ENCODE data around the gene SKIL.

The SKIL gene

DNA sequence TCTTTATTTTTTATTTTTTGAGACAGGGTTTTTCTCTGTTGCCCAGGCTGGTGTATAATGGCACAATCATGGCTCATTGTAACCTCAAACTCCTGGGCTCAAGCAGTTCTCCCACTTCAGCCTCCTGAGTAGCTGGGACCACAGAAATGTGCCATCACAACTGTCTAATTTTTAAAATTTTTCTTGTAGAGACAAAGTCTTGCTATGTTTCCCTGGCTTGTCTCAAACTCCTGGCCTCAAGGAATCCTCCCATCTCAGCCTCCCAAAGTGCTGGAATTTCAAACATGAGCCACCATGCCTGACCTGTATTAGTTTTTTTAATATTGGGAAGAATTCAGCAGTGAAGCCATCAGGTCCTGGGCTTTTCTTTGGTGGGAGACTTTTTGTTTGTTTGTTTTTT lies 47.6 kb downstream of the SKIL start:
- no peak for DNase-seq

DNA sequence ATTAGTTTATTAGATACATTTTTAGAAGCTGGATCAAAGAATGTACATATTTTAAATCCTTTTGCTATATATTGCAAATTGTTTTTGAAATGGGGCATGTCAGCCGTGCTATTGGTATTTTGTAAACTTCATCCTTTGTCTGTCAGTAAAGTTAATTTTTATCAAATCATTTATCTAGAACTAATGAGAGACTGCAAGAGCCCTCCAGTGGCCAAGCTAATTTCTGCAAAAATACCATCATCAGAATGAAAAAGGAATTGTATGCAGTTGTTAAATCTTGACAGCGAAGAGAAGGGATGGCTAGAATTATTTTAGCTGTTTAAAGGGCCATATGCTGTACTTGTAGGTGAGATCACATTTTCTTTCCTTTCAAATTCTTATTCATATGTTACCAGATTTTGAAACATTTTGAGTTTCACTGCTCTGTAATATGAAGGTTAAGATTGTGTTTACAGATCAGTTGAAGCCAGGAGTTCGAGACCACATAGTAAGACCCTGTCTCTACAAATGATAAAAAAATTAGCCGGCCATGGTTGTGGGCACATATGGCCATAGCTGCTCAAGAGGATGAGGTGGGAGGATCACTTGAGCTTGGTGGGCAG lies 53.0 kb downstream of the SKIL start:
- DNase-seq, result no peak

DNA sequence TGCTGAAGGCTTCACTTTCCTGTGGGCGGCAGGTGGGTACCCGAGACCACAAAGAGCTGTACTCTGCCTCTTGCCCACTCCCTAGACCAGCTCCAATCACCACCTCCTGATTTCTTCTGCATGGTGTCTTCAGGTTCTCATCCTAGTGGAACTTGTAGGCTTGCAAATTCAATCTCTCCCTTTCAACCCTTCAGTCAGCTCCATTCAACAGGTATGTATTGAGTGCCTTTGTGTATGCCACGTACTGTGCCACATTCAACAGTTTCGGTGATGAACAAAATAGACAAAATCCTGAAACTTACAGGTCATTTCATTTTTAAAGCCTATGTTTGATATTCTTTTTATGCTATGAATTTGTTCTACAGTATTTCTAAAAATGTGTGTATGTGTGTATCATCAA lies 55.8 kb downstream of the SKIL start:
- DNase-seq, result no peak

DNA sequence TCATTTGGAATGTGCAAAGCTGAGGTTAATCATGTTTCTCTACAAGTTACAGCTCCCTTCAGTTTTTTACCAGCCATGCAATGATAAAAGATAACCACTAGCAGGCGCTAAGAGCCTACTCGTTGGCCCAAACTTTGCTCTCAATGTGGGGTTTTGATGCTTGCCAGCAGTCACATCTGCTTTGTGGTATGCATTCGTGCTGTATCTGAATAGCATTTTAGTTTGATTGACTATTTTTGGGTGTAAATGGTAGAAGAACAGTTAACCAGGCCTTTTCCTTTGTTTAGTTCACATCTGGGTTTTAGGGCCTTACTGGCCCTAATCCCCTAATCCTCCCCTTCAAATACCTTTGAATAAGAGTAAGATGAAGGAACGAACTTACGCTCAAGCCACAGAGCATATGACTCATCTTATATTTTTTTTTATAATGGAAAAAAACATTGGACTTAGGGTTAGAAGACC lies 56.7 kb downstream of the SKIL start:
- no peak for DNase-seq

DNA sequence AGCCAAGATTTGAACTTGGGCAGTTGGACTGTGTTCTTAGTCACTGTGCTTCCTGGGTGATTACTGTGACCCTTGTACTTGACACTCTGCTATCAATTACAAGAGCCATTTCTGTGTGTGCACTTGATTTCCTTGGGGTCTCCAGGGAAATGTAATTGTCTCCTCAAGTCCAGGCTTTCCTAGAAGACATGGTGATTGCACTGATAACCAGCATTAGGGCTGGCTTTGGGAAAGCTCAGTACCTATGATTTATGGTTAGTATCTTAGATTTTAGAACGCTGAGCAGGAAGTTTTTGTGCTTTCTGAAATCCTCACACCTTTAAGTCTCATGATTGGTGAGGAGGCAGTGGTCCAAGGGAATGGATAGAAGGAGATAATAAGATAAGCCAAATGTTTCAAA lies 59.6 kb downstream of the SKIL start:
- no peak for DNase-seq

DNA sequence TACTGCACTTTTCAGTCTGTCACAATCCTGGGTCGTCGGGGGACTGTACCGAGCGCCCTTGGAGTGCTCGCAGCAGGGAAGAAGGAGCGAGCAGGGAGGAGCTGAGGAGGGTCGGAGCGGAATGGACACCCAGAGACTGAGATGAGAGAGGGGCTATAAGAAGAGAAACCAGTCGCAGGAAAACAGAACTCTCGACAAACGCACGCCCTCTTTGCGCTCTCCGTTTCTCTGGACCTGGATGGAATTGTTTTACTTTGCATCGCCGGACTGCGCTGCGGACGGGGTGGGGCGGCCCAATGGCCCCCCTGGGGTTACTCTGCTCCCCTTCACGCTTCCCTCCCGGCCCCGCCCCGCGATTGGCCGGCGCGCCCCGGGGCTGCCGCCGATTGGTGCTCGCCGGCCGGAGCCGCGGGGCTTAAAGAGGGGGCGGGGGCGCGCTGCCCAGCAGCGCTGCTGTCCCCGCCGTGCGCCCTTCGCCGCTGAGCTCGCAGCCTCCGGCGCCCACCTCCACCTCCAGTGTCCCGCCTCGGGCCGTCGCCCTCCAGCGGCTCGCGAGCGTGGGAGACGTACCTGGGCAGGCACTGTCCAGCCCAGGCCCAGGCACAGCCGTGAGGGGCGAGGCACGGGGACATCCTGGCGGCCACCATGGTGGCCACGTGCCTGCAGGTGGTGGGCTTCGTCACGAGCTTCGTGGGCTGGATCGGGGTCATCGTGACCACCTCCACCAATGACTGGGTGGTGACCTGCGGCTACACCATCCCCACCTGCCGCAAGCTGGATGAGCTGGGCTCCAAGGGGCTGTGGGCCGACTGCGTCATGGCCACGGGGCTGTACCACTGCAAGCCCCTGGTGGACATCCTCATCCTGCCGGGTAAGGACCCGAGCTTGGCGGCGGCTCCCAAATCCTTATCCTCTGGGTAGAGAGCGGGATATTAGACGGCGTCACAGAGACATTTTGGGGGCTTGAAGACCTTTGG lies 61.2 kb downstream of the SKIL start, which contains the start of gene CLDN11:
Gene CLDN11, plus strand, starts transcription at position 447 of the 977 bp plus-strand sequence. Its CDS starts 199 bp downstream, at position 646.
- DNase-seq, result no peak

DNA sequence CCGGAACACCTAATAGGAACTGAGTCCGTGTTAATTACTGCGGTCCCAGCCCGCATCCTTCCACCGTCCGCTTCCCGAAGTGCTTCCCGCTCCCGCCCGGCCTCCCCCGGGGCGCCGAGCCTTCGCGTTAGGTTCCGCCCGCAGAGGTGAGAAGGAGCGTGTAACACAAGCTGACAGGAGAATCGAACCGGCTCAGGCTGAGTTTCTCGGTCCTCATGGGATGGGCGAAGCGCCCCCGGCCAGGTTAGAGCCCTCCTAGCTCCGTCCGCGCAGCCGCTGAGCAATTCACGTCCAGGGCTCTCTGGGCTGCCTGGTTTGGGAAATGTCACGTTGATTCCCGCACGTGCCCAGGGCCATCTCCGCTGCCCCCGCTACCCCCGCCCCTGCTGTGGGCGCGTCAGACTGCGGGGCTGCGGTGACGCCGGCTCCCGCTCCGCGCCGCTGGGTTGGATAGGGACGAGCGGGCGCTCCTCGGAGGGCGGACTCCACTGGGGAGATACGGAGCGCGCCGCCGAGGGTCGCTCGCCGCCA lies 62.1 kb downstream of the SKIL start:
- DNase-seq, result no peak

DNA sequence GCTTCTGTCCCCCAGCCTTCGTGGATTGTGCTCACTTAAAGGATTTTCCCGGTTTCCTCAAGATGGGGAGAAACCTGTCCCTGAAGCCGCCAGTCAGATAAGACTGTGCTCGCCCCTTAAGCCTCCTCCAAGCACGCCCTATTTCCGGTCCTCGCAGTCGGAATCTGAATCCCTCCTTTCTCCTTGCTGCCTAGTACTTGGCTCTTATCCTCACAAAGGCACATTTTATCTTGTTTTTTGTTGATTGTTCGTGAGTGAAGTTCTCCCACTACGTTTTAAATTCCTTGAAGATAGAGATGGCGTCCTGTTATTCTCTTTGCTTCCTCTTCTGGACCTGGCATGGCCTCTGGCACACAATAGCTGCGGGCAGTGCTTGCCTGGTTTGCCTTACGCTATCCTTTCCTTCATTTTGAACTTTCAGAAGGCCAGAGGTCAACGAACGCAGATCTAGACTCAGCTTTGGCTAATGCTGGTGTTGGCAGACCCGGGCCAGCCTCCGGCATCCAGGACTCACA lies 62.8 kb downstream of the SKIL start:
- no peak for DNase-seq

DNA sequence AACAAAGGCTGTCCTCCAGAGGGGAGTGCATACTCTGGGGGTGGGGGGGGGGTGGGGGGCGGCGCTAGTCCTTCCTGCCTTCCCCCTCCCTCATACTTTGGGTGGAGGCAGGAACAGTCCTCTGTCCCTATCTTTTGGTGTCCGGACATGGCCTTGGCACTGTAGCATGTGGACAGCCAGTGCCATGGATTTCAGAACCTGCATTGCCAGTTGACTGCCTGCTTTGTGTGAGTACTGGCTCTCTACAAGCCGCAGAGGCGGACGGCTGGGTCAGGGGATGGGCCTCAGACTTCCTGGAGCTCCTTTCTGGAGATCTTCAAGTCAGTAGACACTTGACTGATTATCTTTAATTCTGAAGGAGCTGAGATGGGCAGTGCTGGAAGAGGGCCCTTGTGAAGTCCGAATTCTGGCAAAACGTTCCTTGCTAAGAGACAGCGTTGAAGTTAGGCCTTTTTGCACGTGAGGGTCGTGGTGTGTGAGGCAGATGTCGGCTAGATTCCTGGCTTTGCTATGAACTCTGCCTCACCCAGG lies 63.7 kb downstream of the SKIL start:
- no peak for DNase-seq

DNA sequence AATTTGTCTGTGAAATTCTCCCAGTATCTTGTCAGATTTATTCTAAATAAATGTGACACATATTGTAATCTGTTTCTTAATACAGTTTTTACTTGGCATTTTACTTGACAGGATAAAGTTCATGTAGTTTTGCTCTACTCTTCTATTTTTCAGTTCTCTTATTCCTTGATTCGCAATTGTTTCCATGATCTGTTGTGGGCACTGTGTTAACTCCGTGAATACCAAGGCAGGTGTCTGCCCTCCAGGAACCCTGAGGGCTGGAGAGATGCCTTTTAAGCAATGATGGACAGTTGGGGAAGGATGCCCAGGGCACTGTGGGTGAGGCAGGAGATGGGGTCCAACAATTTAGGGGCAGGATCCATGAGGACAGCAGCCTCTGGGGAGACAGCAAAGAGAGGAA lies 64.2 kb downstream of the SKIL start:
- no peak for DNase-seq

DNA sequence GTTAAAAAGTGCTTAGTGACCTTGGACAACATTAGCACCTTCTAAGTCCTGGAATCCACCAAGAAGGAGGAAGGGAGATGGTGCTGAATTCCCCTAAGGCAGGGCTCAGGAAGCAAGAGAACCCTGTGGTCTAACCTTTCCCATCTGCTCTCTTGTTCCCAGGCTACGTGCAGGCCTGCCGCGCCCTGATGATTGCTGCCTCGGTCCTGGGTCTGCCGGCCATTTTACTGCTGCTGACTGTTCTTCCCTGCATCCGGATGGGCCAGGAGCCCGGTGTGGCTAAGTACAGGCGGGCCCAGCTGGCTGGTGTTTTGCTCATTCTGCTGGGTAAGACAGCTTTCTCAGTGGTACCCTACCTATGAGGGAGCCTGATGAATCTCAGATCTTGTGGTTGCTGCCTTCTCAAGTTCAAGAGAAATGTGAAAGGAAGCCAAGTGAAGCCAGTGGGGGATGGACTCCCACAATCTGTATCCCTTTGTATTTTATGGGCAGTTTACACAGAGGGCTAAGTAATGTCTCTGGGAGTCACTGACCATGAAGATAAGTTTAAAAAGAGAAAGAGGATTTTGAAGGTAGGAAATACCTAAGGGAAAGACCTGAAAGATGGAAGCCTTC lies 65.6 kb downstream of the SKIL start:
- no peak for DNase-seq

DNA sequence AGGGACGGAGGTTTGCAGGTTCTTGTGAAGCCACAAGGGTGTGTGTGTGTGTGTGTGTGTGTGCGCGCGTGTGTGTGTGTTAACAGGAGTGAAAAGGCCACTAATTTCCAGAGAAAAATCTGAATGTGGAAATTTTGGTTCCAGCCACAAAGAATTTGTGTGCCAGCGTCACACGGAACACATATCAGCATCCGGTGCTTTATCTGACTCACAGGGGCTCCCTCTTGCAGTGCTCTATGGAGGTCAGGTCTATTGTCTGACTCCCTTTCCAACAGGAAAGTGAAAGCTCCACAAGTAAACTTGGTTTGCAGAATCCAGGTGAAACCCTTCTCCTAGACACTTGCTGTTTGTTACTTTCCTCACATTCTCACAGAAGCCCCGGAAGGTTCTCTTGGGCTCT lies 67.4 kb downstream of the SKIL start:
- DNase-seq, result no peak

DNA sequence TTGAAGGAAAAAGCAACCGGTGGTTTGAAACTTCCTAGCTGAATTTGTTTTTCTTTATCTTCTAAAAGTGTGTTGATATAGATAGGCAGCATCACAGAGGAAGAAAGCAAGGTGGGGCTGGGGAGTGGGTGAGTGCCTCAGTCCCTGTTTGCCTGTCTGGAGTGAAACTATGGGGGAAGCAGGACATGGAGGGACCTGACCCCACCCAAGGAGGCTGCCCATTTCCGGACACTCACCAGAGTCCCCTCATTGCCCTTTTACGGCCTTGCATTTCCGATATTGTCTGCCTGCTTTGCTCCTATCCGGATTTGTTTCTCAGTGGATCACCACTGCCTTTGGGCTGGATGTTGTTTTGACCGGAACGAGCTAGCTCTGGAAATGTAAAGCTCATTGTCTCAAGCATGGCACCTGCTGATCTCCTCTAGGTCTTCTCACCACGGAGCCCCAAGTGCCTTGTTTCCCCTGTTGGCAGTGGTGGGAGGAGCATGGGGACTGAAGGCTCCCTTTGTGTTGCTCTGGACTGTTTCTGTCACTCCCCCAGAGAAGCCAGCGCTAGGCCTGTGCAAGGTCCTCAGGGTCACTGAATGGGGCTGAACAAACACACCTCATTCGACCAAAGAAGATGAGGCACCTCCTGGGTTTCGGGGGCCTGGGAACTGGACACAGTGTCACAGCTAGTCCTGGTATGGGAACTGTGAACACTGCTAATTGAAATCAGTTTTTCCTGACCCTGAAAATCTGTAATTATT lies 68.2 kb downstream of the SKIL start:
- DNase-seq, result no peak

DNA sequence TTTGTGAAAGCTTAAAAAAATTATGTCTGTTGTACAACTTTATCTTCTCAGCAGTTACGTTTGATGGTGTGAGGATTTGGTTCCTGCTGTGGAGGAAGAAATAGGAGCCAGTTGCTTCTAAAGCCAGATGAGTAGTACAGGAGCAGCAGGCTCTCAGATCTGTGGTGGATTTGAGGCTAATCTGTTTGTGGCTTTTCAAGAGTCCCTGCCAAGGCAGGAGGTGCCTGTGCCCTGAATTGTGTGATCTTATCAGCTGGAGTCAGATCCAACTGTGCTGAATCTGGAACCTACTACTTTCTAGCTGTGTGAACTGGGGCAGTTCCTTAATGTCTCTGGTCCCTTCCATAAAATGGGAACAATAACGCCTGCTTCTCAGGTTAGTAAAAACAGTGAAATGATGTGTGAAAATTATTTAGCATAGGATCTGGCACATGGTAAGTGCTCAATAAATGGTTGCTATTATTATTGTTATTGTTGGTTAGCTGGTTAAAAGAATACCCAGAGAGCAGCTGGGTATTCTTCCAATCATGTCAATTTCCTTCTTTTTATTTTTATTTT lies 68.8 kb downstream of the SKIL start:
- no peak for DNase-seq

DNA sequence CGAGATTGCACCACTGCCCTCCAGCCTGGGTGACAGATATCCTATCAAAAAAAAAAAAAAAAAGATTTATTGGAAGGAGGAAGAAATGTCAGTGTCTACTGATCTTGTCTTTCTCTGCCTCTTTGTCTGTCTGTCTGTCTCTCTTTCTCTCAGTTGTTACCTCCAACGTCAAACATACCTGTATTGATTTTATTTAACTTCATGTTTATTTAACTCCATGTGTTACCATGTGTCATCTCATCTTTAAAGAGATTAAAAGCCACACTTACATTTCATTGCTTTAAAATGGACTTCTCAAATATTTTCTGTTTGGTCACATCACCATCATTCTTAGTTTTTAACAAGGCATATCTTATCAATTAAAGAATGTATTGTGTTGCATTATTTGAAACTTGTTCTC lies 70.6 kb downstream of the SKIL start:
- no peak for DNase-seq

DNA sequence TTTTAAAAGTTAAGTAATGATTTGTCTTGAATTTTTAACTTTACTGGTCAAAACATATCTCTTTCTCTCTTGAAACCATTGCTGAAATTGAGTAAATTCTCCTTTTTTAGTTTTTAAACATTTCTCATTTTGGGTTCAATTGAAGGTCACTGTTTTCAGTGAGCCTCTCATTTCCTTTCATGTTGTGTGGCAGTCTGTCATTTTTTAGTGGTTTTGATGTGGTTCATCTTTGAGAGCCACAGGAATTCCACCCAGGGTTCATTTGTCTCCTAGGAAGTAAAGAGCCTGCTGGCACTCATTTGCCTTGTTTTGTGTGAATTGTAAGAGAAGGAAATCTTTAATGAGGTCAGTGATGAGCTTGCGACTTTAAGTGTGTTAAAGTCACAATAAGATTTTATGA lies 71.5 kb downstream of the SKIL start:
- no peak for DNase-seq

DNA sequence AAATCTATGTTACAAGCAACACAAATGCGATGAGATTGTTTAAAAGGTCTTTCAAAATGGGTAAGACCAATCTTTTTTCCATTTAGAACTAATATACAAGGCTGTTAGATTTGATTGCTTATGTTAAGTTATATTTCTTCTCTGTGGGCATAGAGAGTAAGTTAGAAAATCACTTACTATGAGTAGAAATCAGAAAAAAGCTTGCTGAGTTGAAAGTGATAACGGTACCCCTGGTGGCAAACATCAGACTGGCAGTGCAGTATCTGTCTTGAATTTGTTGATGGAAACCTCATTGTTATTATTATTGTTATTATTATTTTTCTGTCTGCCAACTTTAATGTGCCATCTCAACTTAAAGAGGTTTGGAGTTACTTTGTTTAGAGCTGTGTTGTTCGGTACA lies 73.5 kb downstream of the SKIL start:
- DNase-seq, result no peak

DNA sequence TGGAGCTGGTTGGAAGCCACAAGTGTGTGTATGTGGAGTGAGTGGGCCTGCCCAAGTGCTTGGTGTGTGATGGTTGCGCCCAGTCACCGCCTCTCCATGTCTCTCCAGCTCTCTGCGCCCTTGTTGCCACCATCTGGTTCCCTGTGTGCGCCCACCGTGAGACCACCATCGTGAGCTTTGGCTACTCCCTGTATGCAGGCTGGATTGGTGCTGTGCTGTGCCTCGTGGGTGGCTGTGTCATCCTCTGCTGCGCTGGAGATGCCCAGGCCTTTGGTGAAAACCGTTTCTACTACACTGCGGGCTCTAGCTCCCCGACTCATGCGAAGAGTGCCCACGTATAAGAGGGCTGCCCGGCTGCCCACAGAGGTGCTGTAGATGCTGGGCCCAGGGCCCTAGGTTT lies 74.9 kb downstream of the SKIL start:
- no peak for DNase-seq

DNA sequence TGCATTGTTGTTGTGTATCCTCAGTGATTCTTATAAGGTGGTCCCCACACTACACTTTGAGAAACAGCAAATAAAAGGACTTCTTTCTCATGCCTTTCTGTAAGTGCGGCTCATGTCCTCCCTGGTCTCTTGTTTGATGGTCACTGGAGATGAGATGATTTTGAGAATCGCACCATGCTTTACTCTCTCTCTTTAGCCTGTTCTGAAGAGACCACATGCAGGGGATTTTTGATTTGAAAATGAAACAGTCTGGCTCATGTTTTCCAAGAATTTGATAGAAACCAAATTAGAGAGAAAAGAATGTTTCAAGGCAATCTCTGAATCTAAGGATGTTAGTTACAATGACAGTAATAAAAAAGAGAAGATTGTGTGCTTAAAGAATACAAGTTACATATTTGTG lies 79.2 kb downstream of the SKIL start:
- DNase-seq, result no peak

DNA sequence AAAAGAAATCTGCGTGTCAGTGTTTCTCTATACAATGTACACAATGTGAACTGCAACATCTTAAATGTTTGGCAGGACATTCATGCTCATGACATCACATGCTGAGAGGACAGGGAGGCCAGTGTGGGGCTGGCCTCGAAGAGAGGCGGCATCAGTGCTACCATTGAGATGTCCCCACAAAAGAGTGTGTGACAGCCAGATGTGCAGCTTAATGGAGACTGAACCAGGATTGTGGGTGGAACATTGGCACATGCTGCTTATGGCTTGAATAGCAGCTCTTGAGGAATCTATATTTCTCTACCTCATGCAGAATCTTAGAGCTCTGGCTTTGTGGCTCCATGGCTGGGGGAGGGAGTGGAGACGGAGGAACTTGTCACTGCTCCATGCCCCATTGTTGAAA lies 79.7 kb downstream of the SKIL start:
- no peak for DNase-seq

DNA sequence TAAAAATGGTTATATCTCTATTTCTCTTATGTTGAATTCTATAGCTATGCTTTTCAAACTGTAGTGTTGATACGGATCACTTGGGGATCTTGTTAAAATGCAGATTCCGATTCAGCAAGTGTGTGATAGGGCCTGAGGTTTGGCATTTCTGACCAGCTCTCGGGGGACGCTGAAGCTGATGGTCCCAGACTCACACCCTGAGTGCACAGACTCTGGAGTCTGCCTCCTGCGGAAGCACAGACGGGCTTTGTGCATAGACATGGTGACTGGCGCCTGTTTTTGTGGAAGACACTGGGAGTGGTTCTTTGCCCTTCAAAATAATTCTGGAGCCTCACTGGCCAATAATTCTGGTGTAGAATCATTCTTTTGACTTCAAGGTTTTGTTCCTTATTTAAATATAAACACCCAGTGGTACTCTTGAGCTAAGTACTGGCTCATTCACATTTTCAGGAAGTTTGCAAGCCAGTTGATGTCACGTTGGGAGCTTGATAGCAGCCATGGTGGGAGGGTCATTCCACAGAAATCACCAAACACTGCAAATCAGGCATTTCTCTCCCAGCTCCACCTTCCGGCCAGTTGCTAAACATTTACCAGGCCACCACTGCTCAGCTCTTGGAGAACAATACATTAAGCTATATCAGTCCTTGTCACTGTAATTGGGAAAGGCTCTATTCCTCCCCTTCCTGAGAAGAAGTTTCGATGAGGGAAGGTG lies 80.3 kb downstream of the SKIL start:
- no peak for DNase-seq
